ENCODE data around the gene PDE6D.

Gene PDE6D

GRCh38 chr2:231718799-231719198, 62.3 kb downstream of the PDE6D start:
- Histone ChIP-seq H3K4me1 (ENCODE audit: control insufficient read depth in 1 of 2, insufficient read depth in 1 of 2, low read depth in 1 of 2, low read length in 1 of 2) (peaks cover 4 to 12% of the 10 kb centered on the region in 2 experiments), H3K9me3 (no peaks in the 10 kb centered on the region), H3K36me3 (no peaks in the 10 kb centered on the region), H3K27ac (no peak overlapping the region), H3K4me3 (ENCODE audit: low read depth in 1 of 2, low read length in 1 of 2) (no peak overlapping the region), H3K27me3 (no peaks in the 10 kb centered on the region)
- TF ChIP-seq, protein P1, sequence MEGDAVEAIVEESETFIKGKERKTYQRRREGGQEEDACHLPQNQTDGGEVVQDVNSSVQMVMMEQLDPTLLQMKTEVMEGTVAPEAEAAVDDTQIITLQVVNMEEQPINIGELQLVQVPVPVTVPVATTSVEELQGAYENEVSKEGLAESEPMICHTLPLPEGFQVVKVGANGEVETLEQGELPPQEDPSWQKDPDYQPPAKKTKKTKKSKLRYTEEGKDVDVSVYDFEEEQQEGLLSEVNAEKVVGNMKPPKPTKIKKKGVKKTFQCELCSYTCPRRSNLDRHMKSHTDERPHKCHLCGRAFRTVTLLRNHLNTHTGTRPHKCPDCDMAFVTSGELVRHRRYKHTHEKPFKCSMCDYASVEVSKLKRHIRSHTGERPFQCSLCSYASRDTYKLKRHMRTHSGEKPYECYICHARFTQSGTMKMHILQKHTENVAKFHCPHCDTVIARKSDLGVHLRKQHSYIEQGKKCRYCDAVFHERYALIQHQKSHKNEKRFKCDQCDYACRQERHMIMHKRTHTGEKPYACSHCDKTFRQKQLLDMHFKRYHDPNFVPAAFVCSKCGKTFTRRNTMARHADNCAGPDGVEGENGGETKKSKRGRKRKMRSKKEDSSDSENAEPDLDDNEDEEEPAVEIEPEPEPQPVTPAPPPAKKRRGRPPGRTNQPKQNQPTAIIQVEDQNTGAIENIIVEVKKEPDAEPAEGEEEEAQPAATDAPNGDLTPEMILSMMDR (IDR thresholded peaks at IDR 0.05) = no peak

DNA sequence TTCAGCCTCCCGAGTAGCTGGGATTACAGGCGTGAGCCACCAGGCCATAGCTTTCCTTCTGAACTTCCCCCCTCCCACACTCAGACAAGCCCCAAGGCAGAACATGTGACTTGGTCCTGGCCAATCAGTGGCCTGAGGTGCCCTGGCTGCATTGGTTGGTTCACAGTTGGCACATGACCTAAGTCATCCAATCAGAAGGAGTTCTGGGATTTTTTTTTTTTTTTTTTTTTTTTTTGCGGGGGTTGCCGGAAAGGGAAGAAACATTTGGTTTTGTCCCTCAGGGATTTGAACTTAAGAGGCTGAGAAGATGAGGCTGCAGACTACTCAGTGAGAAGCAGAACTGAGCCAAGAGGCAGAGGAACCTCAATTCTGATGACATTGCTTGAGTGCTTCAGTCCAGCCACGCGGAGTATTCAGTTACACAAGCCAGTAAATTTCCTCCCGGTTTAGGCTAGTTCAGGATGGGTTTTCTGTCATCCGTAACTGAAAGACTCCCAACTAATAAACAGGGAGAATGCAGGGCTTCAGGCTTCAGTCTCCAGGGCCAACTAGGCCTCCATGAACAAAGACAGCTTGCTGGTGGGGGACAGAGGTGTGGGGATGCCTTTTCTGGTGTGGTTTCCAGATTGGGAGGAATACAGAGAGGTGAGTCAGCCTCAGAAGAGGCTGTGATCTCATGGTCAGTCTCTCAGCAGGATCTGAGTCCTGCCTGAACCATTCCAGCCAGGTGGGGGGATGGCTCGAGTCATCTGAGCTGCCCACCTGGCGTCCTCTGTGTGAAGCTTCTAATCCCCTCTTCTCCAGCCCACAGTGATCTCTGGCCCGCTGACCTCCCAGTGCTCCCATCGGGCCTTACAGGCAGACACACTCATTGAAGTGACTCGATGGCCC, 63.6 kb downstream of the PDE6D start:
- TF ChIP-seq, protein P1 (IDR thresholded peaks at IDR 0.05) = no peak
- Histone ChIP-seq H3K4me3 (ENCODE audit: low read depth in 1 of 2, low read length in 1 of 2) (no peak overlapping the region), H3K27ac (peak overlapping the region; percentile 59), H3K9me3 (no peaks in the 10 kb centered on the region), H3K4me1 (ENCODE audit: control insufficient read depth in 1 of 2, insufficient read depth in 1 of 2, low read depth in 1 of 2, low read length in 1 of 2) (peaks cover 5 to 22% of the 10 kb centered on the region in 2 experiments), H3K36me3 (no peaks in the 10 kb centered on the region), H3K27me3 (no peaks in the 10 kb centered on the region)

DNA sequence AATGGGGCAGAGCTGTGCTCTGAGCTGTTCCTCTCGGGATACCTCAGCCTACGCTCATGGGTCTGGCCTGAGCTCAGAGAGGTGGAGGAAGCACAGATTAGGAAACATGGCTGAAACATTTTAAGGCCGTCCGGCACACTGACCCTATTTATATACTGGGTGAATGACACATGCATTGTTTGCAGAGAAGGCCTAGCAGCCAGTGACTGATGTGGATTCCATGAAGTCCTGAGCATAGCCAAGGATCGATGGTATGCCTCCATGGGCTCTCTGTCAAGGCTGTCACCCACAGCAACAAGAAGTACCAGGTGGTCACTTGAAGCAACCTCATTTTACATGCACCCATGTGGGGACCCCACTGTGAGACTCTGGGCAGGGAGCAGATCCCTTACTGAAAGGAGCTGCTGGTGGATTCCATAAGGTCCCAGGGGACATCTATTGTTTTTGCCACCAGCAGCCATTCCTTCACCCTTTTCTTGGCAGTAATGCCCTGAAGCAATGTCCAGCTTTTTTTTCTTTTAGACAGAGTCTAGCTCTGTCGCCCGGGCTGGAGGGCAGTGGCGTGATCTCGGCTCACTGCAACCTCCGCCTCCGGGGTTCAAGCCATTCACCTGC, 64.3 kb downstream of the PDE6D start:
- Histone ChIP-seq H3K9me3 (no peaks in the 10 kb centered on the region), H3K27ac (no peak overlapping the region), H3K4me3 (ENCODE audit: low read depth in 1 of 2, low read length in 1 of 2) (no peak overlapping the region), H3K4me1 (ENCODE audit: control insufficient read depth in 1 of 2, insufficient read depth in 1 of 2, low read depth in 1 of 2, low read length in 1 of 2) (peaks cover 13 to 29% of the 10 kb centered on the region in 2 experiments), H3K27me3 (no peaks in the 10 kb centered on the region), H3K36me3 (no peaks in the 10 kb centered on the region)
- TF ChIP-seq, protein P1 (IDR thresholded peaks at IDR 0.05) = no peak

DNA sequence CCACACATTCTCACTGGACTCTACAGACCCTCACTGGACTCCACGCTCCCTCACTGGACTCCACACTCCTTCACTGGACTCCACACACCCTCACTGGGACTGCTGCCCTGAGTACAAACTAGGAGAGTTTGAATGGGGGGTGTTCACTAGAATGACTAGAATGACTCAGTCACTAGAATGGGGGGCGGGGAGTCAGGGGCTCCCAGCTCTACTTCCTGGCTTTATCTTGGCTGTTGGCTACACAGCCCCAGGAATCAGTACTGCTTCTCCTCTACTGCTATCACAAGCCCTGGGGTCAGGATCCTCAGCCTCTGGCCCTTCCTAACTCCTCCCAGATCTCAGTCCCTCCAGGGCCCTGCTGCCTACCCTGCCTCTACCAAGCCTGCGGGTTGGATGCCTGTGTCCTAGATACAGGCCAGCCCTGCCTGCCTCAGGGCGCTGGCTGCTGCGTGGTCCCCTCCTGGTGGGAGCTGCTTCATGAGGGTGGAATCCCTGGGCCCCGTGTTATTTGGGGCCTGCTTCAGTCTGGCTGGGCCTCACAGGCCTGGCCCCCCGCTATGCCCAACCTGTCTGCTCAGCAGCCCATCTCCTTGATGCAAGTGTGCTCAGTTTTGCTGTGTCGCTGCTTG, 65.0 kb downstream of the PDE6D start:
- Histone ChIP-seq H3K4me1 (ENCODE audit: control insufficient read depth in 1 of 2, insufficient read depth in 1 of 2, low read depth in 1 of 2, low read length in 1 of 2) (peaks cover 19 to 36% of the 10 kb centered on the region in 2 experiments), H3K27me3 (no peaks in the 10 kb centered on the region), H3K27ac (no peak overlapping the region), H3K36me3 (no peaks in the 10 kb centered on the region), H3K9me3 (no peaks in the 10 kb centered on the region), H3K4me3 (ENCODE audit: low read depth in 1 of 2, low read length in 1 of 2) (no peak overlapping the region)
- TF ChIP-seq, protein P1 (IDR thresholded peaks at IDR 0.05) = no peak

- Histone ChIP-seq H3K27ac (no peak overlapping the region), H3K36me3 (no peaks in the 10 kb centered on the region), H3K4me3 (ENCODE audit: low read depth in 1 of 2, low read length in 1 of 2) (no peak overlapping the region), H3K9me3 (no peaks in the 10 kb centered on the region), H3K4me1 (ENCODE audit: control insufficient read depth in 1 of 2, insufficient read depth in 1 of 2, low read depth in 1 of 2, low read length in 1 of 2) (peaks cover 25 to 42% of the 10 kb centered on the region in 2 experiments), H3K27me3 (no peaks in the 10 kb centered on the region)
- TF ChIP-seq, protein P1 (IDR thresholded peaks at IDR 0.05) = no peak
These were observed 65.6 kb downstream of the PDE6D start for GRCh38 chr2:231715499-231715837.

Measured in neutrophil (primary cell).